Measurements from ENCODE around the gene ULBP2. TPM values are rescaled to one million over a fixed set of nuclear protein-coding genes. Genes with fewer than 3 reads are reported as not detected.
A peak's percentile ranks its signal among the peaks of the same experiment; 100 is the strongest.
"Not testable (repeated sequence)": the region's sequence is repeated elsewhere in the genome, so short reads cannot be mapped to it uniquely, and the experiment has no call there.

Gene ULBP2
- polyA plus RNA-seq, 4 donors: 0.41 to 0.74 (median 0.54) TPM

GRCh38 chr6:149907317-149907716 lies 34.5 kb upstream of the ULBP2 start:
- no peak for DNase-seq (ENCODE audit: low read depth in 4 of 4, low spot score in 2 of 4)

- not testable (repeated sequence) for DNase-seq (ENCODE audit: low read depth in 4 of 4, low spot score in 2 of 4)
Measured at GRCh38 chr6:149908480-149908879, 33.3 kb upstream of the ULBP2 start.

GRCh38 chr6:149909701-149910470 lies 31.9 kb upstream of the ULBP2 start:
- DNase-seq (ENCODE audit: low read depth in 4 of 4, low spot score in 2 of 4): no peak

- no peak for DNase-seq (ENCODE audit: low read depth in 4 of 4, low spot score in 2 of 4)
Measured at GRCh38 chr6:149910721-149911151, 31.1 kb upstream of the ULBP2 start.

- DNase-seq (ENCODE audit: low read depth in 4 of 4, low spot score in 2 of 4): not testable (repeated sequence)
Measured at GRCh38 chr6:149912680-149913079, 29.1 kb upstream of the ULBP2 start.

- DNase-seq (ENCODE audit: low read depth in 4 of 4, low spot score in 2 of 4): no peak
Measured at GRCh38 chr6:149913085-149913484, 28.7 kb upstream of the ULBP2 start.

GRCh38 chr6:149913540-149914240 lies 28.1 kb upstream of the ULBP2 start:
- DNase-seq (ENCODE audit: low read depth in 4 of 4, low spot score in 2 of 4): no peak

GRCh38 chr6:149915970-149916865 lies 25.6 kb upstream of the ULBP2 start:
- no peak for DNase-seq (ENCODE audit: low read depth in 4 of 4, low spot score in 2 of 4)

GRCh38 chr6:149917679-149918078 lies 24.1 kb upstream of the ULBP2 start:
- DNase-seq (ENCODE audit: low read depth in 4 of 4, low spot score in 2 of 4): no peak

GRCh38 chr6:149918151-149918905 lies 23.5 kb upstream of the ULBP2 start:
- no peak for DNase-seq (ENCODE audit: low read depth in 4 of 4, low spot score in 2 of 4)

GRCh38 chr6:149919126-149919833 lies 22.5 kb upstream of the ULBP2 start:
- DNase-seq (ENCODE audit: low read depth in 4 of 4, low spot score in 2 of 4): not testable (repeated sequence)

GRCh38 chr6:149919834-149920225 lies 22.0 kb upstream of the ULBP2 start:
- DNase-seq (ENCODE audit: low read depth in 4 of 4, low spot score in 2 of 4): no peak

- DNase-seq (ENCODE audit: low read depth in 4 of 4, low spot score in 2 of 4): no peak
Measured at GRCh38 chr6:149921361-149921760, 20.5 kb upstream of the ULBP2 start.

- DNase-seq (ENCODE audit: low read depth in 4 of 4, low spot score in 2 of 4): not testable (repeated sequence)
Measured at GRCh38 chr6:149922091-149922490, 19.7 kb upstream of the ULBP2 start.

GRCh38 chr6:149922642-149923326 lies 19.0 kb upstream of the ULBP2 start, which contains the start of gene RAET1G:
Gene RAET1G, minus strand, starts transcription at chr6:149923121. Its CDS starts 111 bp downstream, at chr6:149923010.
- peak in 3 of 4 donors; percentile 62 to 86 (median 82) for DNase-seq (ENCODE audit: low read depth in 4 of 4, low spot score in 2 of 4)

- DNase-seq (ENCODE audit: low read depth in 4 of 4, low spot score in 2 of 4): no peak
Measured at GRCh38 chr6:149923327-149923986, 18.4 kb upstream of the ULBP2 start.

- no peak for DNase-seq (ENCODE audit: low read depth in 4 of 4, low spot score in 2 of 4)
Measured at GRCh38 chr6:149924206-149924932, 17.4 kb upstream of the ULBP2 start.

GRCh38 chr6:149924933-149925252 lies 16.9 kb upstream of the ULBP2 start:
- no peak for DNase-seq (ENCODE audit: low read depth in 4 of 4, low spot score in 2 of 4)
